VCaP (cell line): ENCODE results near the gene FASN.

Source experiments
- H3K27ac ChIP-seq: fragments of 450-650 bp; 2 replicates; pipeline ENCODE4 v1.5.1; 2017
- CTCF ChIP-seq: fragments of 450-650 bp; conservative IDR thresholded peaks from 2 replicates; pipeline ENCODE4 v1.5.1; 2017; ENCODE audit warnings: mild to moderate bottlenecking, moderate library complexity

Gene FASN

GRCh38 chr17:82065193-82065637, 32.8 kb downstream of the FASN start:
- TF ChIP-seq CTCF, result no peak
- H3K27ac ChIP-seq, result peak overlapping the region; percentile 95

GRCh38 chr17:82064433-82065192, 33.4 kb downstream of the FASN start:
- peak overlapping the region; percentile 95 for H3K27ac ChIP-seq
- TF ChIP-seq CTCF, result no peak

- peak overlapping the region; percentile 95 for H3K27ac ChIP-seq
- TF ChIP-seq CTCF, result no peak
Measured at GRCh38 chr17:82063424-82064415, 34.3 kb downstream of the FASN start.

- H3K27ac ChIP-seq, result peak overlapping the region; percentile 95
- no peak for TF ChIP-seq CTCF
Measured at GRCh38 chr17:82062984-82063368, 35.1 kb downstream of the FASN start.

GRCh38 chr17:82062076-82062983, 35.7 kb downstream of the FASN start:
- peak overlapping the region; percentile 95 for H3K27ac ChIP-seq
- TF ChIP-seq CTCF, result no peak

GRCh38 chr17:82061047-82061925, 36.8 kb downstream of the FASN start:
- H3K27ac ChIP-seq, result peak overlapping the region; percentile 95
- TF ChIP-seq CTCF, result no peak
